GM21447 (cell line): ENCODE measurements around the gene PELI2.

Experiments used
- ATAC-seq: cut with Tn5 transposase; IDR thresholded peaks from one replicate; pipeline ENCODE4 v1.9.1; 2021; ENCODE audit not compliant: unreplicated experiment

The PELI2 gene

DNA sequence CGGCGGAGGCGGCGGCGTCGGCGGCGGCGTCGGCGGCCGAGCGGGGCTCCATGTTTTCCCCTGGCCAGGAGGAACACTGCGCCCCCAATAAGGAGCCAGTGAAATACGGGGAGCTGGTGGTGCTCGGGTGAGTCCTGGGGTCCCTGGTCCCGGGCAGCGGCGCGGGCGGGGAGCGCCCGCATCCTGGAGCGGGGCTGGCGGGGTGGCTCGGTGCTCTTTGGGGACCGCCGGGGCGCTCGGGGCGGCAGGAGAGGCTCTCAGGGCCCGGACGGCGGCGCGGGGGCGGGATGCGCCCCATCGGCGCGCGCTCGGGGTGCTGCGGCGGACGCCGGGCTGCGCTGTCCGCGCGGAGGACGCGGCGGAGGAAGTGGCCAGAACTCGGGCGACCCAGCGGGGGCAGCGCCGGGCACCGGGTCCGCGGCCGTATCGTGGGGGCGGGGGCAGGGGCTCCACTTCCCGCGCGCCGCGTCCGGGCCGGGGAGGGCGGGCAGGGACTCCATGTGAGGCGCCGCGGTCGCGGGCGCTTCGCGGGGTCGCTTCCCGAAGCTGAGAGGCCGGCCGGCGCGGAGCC is 485 bp downstream of the PELI2 start:
- ATAC-seq, result peak; percentile 24

GRCh38 chr14:56119201-56119981 is 1.2 kb downstream of the PELI2 start:
- ATAC-seq, result peak; percentile 26

GRCh38 chr14:56120091-56120691 is 2.0 kb downstream of the PELI2 start:
- ATAC-seq, result no peak

GRCh38 chr14:56121816-56122215 is 3.6 kb downstream of the PELI2 start:
- no peak for ATAC-seq

DNA sequence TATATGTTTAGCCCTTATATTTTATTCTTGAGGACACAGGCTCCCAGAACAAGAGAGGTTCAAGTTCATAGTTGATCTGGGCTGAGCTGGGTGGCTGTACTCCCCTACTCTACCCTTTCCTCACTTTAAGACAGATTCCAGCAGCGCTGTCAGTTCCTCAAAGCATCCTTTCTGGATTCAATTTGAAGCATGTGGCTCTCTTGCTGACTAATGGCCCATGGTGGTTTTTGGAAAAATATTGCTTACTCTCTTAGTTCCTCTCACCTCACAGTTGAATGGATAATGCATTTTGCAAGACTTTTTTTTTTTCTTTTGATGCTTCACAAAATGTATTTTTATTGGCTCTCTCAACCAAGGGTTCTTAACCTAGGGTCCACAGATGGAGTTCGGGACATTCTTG is 4.1 kb downstream of the PELI2 start:
- no peak for ATAC-seq

DNA sequence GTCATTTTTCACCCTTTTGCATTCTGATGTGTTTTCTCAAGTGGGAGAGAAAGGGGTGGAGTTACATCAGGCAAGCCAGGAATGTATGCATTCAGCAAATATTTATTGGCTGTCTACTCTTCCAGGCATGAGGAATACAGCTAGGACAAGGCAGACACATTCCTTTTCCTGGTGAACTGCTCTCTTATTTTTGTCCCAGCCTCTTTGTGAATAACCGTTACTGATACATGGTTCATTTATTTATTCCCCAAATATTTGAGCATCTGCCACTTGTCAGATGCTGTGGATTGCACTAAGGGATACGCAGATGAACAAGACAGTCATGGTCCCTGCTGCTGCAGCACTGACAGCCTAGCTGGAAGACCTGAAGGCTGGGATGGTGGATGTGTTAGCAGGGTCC is 6.1 kb downstream of the PELI2 start:
- no peak for ATAC-seq

GRCh38 chr14:56125772-56126636 is 7.8 kb downstream of the PELI2 start:
- ATAC-seq, result no peak

DNA sequence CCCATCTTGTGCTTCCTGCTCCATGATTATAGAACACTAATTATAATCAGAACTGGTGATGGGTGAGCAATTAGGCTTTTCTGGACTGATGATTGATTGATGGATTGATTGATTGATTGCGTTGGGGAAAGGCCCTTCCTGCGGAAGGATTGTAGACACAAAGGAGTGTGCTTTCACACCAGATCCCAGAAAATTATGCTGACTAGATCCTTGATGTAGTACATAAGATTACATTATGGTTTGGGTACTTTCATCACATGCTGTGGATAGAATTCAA is 8.4 kb downstream of the PELI2 start:
- ATAC-seq, result no peak

GRCh38 chr14:56127156-56127555 is 8.9 kb downstream of the PELI2 start:
- ATAC-seq, result no peak

- no peak for ATAC-seq
These were observed 10.9 kb downstream of the PELI2 start for GRCh38 chr14:56129092-56129491.

DNA sequence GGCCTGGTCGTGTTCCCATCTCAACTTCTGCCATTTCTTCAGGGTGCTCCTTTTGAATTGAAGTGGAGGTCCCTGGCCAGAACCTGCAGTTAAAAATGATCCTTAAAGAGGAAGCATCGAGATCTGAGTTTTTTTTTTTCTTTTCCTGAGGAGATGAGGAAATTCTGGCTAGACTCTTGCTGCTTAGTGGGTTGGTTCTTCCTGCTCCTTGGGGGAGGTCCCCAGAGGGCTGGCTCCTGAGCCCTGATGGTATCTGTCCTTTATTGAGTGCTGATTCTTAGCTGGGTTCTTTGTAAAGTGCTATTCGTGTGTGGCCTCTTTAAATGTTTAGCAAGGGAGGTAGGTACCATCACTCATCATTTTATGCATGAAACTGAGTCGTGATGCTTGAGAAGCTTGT is 11.7 kb downstream of the PELI2 start:
- no peak for ATAC-seq

DNA sequence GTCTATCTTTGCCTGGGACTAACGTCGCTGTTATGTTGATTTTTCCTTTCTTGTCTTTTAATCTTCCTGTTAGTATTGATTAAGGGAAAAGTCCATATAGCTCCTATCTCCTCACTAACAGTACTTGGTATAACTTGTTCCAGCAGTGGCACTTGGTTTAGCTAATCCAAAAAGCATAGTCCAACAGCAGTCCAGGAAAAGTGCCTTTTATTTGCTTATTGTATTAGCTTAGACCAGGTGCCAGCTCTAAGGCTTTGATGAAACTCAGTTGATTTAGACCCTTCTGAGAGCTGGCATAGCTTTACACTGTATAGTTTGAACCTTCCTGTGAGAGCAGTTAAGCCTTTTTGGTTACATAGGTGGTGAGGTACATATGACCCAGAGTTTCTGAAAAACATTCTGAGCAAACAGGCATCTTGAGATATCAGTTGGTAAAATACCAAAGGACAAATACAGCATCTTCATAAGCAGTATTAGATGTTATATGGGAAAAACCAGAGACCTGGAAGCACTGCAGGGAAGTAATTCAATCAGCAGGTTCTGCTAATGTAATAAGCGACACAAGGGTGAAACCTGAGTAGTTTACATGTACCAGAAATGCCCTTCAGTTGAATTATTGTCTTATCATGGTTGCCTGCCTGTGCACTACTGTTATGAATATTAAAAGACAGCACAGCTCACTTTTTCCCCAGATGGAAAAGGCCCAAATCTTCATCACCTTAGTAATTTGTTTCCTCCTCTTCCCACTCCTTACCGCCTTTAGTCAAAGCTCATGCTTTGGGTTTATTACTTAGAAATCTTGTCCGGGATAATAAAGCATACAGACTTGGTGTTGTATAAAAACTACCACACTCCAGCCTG is 13.0 kb downstream of the PELI2 start:
- ATAC-seq, result no peak

DNA sequence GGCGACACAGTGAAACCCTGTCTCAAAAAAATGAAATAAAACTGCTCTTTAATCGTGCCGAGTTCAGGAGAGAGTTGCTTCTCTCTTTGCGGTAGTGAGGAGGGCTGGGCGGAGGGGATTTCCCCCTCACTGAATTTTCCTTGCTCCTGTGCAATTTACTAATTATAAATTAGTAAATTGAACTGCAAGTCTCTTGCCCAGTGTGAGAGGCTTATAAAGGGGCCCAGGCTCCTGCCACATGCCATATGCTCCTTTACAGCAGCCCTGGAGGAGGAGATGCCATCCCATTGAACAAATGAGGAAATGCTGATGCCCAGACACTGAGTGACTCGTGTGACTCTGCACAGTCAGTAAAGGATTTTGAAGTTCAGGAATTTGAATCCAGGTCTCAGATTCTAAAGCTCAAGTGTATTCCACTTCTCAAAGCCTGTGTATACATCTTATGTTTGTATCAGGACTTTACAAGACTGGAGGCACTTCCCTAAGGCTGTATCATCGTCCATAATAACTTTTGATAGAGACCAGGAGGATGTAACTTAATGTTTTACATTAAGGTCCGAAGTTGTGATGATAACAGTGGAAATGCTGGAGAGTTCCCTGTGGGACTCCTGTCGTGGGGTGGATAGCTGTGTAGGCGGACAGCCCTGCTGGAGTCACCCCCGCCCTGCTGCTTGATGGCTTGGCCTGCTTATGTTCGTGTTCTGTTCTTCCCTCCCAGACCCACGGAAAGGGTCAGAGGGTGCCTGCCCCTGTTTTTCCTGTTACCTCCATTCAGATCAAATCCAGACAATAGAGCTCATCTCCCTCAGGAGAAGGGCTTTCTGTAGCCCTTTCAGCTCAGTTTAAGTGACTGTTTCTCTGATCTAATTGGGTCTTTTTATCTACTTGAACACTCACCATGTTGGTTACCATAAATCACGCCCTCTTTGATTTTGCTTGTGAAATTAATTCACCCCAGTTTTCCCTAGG is 13.9 kb downstream of the PELI2 start:
- ATAC-seq, result no peak

- ATAC-seq, result no peak
These were observed 15.3 kb downstream of the PELI2 start for GRCh38 chr14:56133547-56133946.

DNA sequence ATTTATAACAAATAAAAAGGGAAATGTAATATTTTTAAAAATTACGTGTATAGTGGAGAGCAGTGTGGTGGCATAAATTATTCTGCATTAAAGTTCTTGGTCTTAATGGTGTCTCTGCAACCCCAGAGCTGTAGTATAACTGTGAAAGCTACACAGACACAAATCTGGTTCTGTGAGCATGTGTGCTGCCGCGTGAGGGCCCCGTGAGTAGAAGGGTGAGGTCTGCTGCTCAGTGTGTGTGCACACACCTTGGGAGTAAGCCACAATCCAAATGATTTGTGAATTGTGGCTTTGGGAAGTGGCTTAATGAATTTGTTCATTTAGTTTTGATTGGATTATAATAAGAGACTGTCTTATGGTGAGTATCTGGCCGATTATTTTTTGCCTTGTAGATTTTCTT is 16.8 kb downstream of the PELI2 start:
- ATAC-seq, result no peak

DNA sequence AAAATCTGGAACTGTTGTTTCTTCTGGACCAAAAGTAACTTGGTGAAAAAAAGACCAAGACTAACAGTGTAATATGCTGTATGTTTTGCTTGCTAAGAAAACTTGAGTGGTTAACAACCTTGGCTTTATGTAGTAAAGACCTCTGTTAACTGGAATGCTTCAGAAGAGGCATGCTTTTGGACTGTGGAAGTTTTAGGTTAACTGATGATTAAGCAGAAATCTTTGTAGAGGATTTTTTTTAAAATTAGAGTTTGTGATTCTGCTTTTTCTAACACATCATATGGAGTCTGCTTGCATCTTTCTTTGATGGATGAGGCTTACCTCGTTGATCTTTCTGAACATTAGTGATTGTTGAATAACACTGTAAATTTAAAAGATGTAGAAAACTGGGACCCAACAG is 17.5 kb downstream of the PELI2 start:
- ATAC-seq, result no peak

- ATAC-seq, result no peak
These were observed 18.6 kb downstream of the PELI2 start for GRCh38 chr14:56136571-56137452.

DNA sequence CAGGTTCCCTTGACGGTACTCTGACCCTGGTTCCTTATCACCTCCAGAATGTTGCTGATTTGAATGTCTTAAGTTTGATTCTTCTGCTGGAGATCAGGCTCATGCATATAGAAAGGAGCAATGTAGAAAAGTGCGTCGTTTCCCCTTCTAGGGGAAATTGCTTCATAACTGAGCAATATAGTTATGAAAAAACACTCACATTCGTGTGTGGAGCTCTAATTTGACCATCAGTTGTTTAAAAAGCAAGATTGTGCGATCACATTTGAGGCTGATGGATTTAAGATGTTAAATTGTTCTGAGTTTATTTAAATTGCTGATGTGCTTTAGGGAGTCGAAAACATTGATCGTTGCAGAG is 19.2 kb downstream of the PELI2 start:
- no peak for ATAC-seq

DNA sequence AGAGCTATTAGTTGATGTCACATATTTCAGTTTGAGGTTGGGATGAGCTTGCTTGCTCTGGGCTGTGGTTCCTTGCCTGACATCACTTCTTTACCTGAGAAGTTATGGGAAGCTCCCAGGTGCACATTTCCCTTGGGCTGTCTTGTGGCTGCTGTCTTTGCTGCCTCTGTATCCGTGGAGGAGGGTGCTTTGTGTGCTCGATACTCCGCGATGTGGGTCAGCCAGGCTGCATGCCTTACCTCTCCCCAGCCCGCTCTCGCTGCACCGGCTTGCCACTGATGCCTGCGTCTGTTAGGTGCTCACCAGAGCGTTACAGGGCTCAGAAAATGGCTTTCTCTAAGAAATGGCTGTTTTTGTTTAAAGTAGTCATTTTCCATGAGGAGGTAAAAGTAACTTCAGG is 19.6 kb downstream of the PELI2 start:
- ATAC-seq, result no peak
